Type B pancreatic cell (in vitro differentiated cells): Measurements from ENCODE around the gene HECW1. TPM values are rescaled to one million over a fixed set of nuclear protein-coding genes. Genes with fewer than 3 reads are reported as not detected.

ENCODE experiments used
- DNase-seq: peaks from one replicate; pipeline ENCODE4 v3.0.0; 2021; ENCODE audit warnings: mixed read lengths; ENCODE audit not compliant: unreplicated experiment; ENCODE audit errors: extremely low spot score
- H3K27ac Mint-ChIP-seq: 2 replicates; pipeline ENCODE4 v1.8.0; 2021; ENCODE audit warnings: mild to moderate bottlenecking, mixed read lengths
- H3K27me3 Mint-ChIP-seq: 2 replicates; pipeline ENCODE4 v1.8.0; 2021; ENCODE audit warnings: mixed read lengths
- H3K36me3 Mint-ChIP-seq: 2 replicates; pipeline ENCODE4 v1.8.0; 2021; ENCODE audit warnings: mixed read lengths
- H3K4me1 Mint-ChIP-seq: one replicate; pipeline ENCODE4 v1.8.0; 2021; ENCODE audit warnings: mixed read lengths; ENCODE audit not compliant: unreplicated experiment
- H3K4me3 Mint-ChIP-seq: 2 replicates; pipeline ENCODE4 v1.8.0; 2021; ENCODE audit warnings: mild to moderate bottlenecking, mixed read lengths
- H3K9me3 Mint-ChIP-seq: 2 replicates; pipeline ENCODE4 v1.8.0; 2021; ENCODE audit warnings: mixed read lengths
- CTCF ChIP-seq: fragments of 200-600 bp; sonication (generic); conservative IDR thresholded peaks from 2 replicates; pipeline ENCODE4 v1.5.0; 2021; ENCODE audit warnings: antibody characterized with exemption, mild to moderate bottlenecking
- microRNA-seq: library from miRNA; unstranded; fragments of <30 nt; microRNA quantifications from one replicate; pipeline ENCODE4, GENCODE V29; 2020
- total RNA-seq: library from RNA; stranded (reverse); gene quantifications from 2 replicates; pipeline ENCODE4 v1.2.1, GENCODE V29; 2021; ENCODE audit warnings: low replicate concordance

The HECW1 gene
- total RNA-seq, 1 donor from 2014 or later = 1.4 TPM

GRCh38 chr7:43602256-43602655, 489.8 kb downstream of the HECW1 start:
- Mint-ChIP-seq H3K4me3 (no peak overlapping the region), H3K4me1 (no peaks in the 10 kb centered on the region), H3K9me3 (peaks cover 5% of the 10 kb centered on the region), H3K27me3 (no peaks in the 10 kb centered on the region), H3K27ac (no peak overlapping the region), H3K36me3 (peaks cover 17% of the 10 kb centered on the region)
- DNase-seq = no peak
- TF ChIP-seq CTCF = no peak

- Mint-ChIP-seq H3K27me3 (no peaks in the 10 kb centered on the region), H3K4me3 (no peak overlapping the region), H3K4me1 (no peaks in the 10 kb centered on the region), H3K9me3 (peaks cover 5% of the 10 kb centered on the region), H3K36me3 (peaks cover 20% of the 10 kb centered on the region), H3K27ac (no peak overlapping the region)
- no peak for DNase-seq
- no peak for TF ChIP-seq CTCF
Measured at GRCh38 chr7:43604251-43604650, 491.8 kb downstream of the HECW1 start.

- Mint-ChIP-seq H3K4me1 (peaks cover 4% of the 10 kb centered on the region), H3K4me3 (no peak overlapping the region), H3K27me3 (no peaks in the 10 kb centered on the region), H3K9me3 (peaks cover 5% of the 10 kb centered on the region), H3K36me3 (peaks cover 33% of the 10 kb centered on the region), H3K27ac (no peak overlapping the region)
- DNase-seq = no peak
- no peak for TF ChIP-seq CTCF
Measured at GRCh38 chr7:43609097-43609496, 496.6 kb downstream of the HECW1 start.

- H3K4me3 Mint-ChIP-seq = no peak overlapping the region
- H3K27ac Mint-ChIP-seq = no peak overlapping the region
- no peaks in the 10 kb centered on the region for H3K9me3 Mint-ChIP-seq
- TF ChIP-seq CTCF = no peak
- DNase-seq = no peak
- H3K4me1 Mint-ChIP-seq = peaks cover 4% of the 10 kb centered on the region
- peaks cover 24% of the 10 kb centered on the region for H3K36me3 Mint-ChIP-seq
- no peaks in the 10 kb centered on the region for H3K27me3 Mint-ChIP-seq
Measured at GRCh38 chr7:43612128-43612527, 499.7 kb downstream of the HECW1 start.

GRCh38 chr7:43612599-43613589, 500.4 kb downstream of the HECW1 start:
- peaks cover 24% of the 10 kb centered on the region for H3K36me3 Mint-ChIP-seq
- DNase-seq = no peak
- H3K27ac Mint-ChIP-seq = no peak overlapping the region

More at GRCh38 chr7:43612599-43613589, 500.4 kb downstream of the HECW1 start:
- Mint-ChIP-seq H3K4me1 (peaks cover 4% of the 10 kb centered on the region), H3K4me3 (no peak overlapping the region), H3K27me3 (no peaks in the 10 kb centered on the region), H3K9me3 (no peaks in the 10 kb centered on the region)
- TF ChIP-seq CTCF = no peak

Small RNA genes lying within 50 kb of the gene (microRNA-seq; reads per million reads assigned to microRNA genes)
- gene MIR3943 = not detected

Other genes starting within 250 kb of the HECW1 start
- 4.5 and 8.1 TPM in 2 replicates for gene C7orf25, start 200.6 kb upstream of the HECW1 start, total RNA-seq
- 83.6 and 99.3 TPM in 2 replicates for gene PSMA2, start 180.5 kb upstream of the HECW1 start, total RNA-seq
- gene MRPL32, start 180.3 kb upstream of the HECW1 start, total RNA-seq = 57.6 and 62.8 TPM in 2 replicates